Cerebellar nuclear complex (tissue), 1 donor: Measurements from ENCODE around the gene KLK8.

Source experiments
- DNase-seq, 2 experiments: peaks; one replicate each; lab custom pipeline; 2025; lab: John Stamatoyannopoulos, UW

KLK8 gene

DNA sequence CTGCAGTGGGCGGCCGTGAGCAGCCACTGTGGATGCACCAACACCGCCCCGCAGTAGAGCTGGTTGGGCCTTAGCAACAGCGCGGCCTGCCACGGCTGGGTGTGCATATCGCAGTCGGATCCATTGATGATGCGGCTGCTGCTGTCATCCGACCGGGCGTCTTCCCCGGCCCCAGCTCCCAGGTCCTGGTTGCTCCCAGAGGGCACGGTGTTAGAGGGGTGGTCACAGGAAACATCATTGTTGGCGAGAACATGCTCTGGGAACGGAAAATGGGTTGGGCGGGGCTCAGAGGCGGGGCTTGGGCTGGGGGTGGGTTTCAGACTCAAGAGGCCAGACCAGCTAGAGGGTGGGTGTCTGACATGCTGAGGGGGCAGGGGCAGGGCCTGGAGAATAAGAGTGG lies 51.5 kb downstream of the KLK8 start:
- no peak for DNase-seq

- DNase-seq = no peak
Observed at GRCh38 chr19:50947123-50947522, 54.3 kb downstream of the KLK8 start.
